ENCODE measurements around the gene ERC2.

- TF ChIP-seq CTCF (IDR thresholded peaks at IDR 0.05) (no peak), POLR2A (IDR thresholded peaks at IDR 0.05) (no peak)
These were observed 63.4 kb downstream of the ERC2 start for GRCh38 chr3:56404884-56405283.
